ENCODE measurements around the gene HSCB. TPM values are rescaled to one million over a fixed set of nuclear protein-coding genes. Genes with fewer than 3 reads are reported as not detected.
A peak's percentile ranks its signal among the peaks of the same experiment; 100 is the strongest.

Gene HSCB
- total RNA-seq, 1 donor from 2014 or later: 0.85 TPM

DNA sequence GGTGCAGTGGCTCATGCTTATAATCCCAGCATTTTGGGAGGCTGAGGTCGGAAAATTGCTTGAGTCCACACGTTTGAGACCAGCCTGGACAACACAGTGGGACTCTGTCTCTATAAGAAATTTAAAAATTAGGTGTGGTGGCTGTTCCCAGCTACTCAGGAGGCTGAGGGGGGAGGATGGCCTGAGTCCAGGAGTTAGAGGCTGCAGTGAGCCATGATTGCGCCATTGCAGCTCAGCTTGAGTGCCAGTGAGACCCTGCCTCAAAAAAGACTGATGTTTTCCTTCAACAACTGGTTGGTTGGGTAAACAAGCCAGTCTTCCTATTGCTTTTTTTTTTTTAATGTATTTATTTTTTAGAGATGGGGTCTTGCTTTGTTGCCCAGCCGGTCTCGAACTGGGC, 49.3 kb downstream of the HSCB start:
- peaks cover 44 to 65% of the 10 kb centered on the region in 2 donors for H3K36me3 ChIP-seq
- no peak for DNase-seq (ENCODE audit: low spot score in 2 of 2)
- no peaks in the 10 kb centered on the region for H3K27me3 ChIP-seq
- peaks cover 0 to 3% of the 10 kb centered on the region in 2 donors for H3K4me1 ChIP-seq
- intact Hi-C loops (cut with DNase I): no loop called here
- H3K9me3 ChIP-seq: no peaks in the 10 kb centered on the region
- TF ChIP-seq, protein P1, sequence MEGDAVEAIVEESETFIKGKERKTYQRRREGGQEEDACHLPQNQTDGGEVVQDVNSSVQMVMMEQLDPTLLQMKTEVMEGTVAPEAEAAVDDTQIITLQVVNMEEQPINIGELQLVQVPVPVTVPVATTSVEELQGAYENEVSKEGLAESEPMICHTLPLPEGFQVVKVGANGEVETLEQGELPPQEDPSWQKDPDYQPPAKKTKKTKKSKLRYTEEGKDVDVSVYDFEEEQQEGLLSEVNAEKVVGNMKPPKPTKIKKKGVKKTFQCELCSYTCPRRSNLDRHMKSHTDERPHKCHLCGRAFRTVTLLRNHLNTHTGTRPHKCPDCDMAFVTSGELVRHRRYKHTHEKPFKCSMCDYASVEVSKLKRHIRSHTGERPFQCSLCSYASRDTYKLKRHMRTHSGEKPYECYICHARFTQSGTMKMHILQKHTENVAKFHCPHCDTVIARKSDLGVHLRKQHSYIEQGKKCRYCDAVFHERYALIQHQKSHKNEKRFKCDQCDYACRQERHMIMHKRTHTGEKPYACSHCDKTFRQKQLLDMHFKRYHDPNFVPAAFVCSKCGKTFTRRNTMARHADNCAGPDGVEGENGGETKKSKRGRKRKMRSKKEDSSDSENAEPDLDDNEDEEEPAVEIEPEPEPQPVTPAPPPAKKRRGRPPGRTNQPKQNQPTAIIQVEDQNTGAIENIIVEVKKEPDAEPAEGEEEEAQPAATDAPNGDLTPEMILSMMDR (IDR thresholded peaks at IDR 0.05): no peak
- no peak overlapping the region for H3K27ac ChIP-seq
- no peak overlapping the region for H3K4me3 ChIP-seq

DNA sequence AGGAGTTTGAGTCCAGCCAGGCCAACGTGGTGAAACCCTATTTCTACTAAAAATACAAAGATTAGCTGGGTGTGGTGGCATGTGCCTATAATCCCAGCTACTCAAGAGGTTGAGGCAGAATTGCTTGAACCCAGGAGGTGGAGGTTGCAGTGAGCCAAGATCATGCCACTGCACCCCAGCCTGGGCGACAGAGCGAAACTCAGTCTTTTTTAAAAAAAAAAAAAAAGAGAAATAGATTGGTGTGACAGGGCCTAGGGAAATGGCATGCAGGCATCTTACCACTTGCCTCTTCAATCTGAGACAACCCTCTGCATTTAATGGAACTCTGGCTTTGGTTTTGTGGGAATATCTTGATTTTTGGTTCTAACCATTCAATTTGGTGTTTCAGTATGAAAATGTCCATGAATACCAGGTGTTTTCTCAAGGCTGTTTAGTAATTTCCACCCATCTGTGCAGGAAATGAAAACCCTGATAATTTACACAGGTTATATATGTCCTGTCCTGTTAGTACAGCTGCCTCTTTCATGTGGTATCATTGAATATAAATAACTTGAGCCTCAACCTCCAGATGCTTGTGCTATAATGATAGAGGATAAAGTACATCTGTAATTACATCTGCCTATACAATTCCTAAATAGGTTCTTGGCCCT, 50.1 kb downstream of the HSCB start:
- Histone ChIP-seq H3K9me3 (no peaks in the 10 kb centered on the region), H3K27ac (no peak overlapping the region), H3K4me1 (peaks cover 4 to 8% of the 10 kb centered on the region in 2 donors), H3K36me3 (peaks cover 47 to 65% of the 10 kb centered on the region in 2 donors), H3K27me3 (no peaks in the 10 kb centered on the region), H3K4me3 (no peak overlapping the region)
- DNase-seq (ENCODE audit: low spot score in 2 of 2): no peak
- intact Hi-C loops (cut with DNase I): no loop called here
- TF ChIP-seq, protein P1 (IDR thresholded peaks at IDR 0.05): no peak

DNA sequence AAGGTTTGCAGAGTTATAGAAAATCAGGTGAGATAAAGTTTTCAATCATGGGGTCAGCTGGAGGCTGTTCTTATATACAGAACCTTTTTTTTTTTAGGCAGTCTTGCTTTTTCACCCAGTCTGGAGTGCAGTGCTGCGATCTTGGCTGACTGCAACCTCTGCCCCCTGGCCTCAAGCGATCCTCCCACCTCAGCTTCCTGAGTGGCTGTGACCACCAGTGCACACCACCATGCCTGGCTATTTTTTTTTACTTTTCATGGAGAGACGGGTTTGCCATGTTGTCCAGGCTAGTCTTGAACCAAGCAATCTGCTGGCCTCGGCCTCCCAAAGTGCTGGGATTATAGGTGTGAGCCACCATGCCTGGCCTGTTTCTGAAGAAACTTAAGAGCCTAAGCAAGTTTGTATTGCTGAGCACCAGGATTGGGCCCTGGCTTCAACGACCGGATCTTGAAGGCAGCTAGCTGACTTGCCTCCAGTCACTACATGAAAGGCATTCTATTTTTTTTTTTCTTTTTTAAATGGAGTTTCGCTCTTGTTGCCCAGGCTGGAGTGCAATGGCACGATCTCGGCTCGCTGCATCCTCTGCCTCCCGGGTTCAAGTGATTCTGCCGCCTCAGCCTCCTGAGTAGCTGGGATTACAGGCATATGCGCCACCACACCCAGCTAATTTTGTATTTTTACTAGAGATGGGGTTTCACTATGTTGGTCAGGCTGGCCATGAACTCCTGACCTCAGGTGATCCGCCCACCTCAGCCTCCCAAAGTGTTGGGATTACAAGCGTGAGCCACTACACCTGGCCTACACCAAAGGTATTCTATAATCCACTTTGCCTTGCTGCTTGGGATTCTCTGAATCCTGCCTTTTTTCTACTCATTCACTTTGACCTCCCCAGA, 50.9 kb downstream of the HSCB start:
- intact Hi-C loops (cut with DNase I): no loop called here
- Histone ChIP-seq H3K4me3 (no peak overlapping the region), H3K27ac (no peak overlapping the region), H3K9me3 (no peaks in the 10 kb centered on the region), H3K36me3 (peaks cover 48 to 65% of the 10 kb centered on the region in 2 donors), H3K27me3 (no peaks in the 10 kb centered on the region), H3K4me1 (peaks cover 7 to 15% of the 10 kb centered on the region in 2 donors)
- TF ChIP-seq, protein P1 (IDR thresholded peaks at IDR 0.05): no peak
- DNase-seq (ENCODE audit: low spot score in 2 of 2): no peak

DNA sequence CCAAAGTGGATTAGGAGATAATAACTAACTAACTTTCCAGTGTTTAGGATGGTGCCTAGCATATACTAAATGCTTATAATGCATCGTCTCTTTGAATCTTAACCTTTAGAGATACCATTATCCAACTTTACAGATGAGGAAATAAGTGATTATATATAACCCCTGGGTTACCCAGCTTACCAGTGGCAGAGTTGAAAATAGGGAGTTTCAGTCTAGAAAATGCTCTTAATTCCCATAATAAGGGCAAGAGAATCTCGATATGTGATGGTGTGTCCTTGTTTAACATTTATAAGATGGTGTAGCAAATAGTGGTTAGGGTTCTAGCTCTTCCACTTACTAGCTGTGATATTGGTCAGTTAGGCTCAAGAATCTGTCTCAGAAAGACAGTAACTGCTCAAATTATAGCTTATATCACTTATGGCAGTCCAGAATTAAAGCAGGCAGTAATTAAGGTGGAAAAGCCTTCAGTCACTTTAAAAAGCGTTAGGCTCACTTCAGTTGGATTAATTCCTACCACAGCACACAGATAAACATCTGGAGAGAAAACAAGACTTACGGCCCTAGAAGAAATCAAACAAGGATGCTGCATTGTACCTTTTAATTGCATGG, 52.2 kb downstream of the HSCB start:
- H3K27me3 ChIP-seq: no peaks in the 10 kb centered on the region
- TF ChIP-seq, protein P1 (IDR thresholded peaks at IDR 0.05): no peak

DNA sequence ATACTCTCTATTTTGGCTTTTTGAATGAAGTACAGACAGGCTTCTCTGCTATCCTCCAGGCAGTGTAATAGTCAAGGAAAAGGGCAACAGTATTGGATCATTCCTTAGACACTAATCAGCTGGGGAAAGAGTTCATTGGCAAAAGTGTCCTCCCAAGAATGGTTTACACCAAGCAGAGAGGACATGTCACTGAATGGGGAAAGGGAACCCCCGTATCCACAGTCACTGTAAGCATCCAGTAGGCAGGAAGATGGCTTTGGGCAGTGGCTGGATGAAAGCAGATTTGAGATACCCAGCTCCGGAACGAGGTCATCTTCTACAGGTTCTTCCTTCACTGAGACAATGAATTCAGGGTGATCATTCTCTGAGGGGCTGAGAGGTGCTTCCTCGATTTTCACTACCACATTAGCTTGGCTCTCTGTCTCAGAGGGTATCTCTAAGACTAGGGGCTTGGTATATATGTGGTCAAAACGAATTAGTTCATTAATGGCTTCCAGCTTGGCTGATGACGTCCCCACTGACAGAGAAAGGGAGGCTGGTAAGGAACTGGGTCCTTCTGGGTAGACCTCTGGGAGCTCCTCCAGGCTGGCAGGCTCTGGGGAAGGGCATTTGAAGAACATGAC, 53.3 kb downstream of the HSCB start:
- Histone ChIP-seq H3K4me3 (no peak overlapping the region), H3K4me1 (peaks cover 7 to 18% of the 10 kb centered on the region in 2 donors), H3K27ac (peak overlapping the region in 1 of 2 donors; percentile 26), H3K27me3 (no peaks in the 10 kb centered on the region), H3K9me3 (no peaks in the 10 kb centered on the region), H3K36me3 (peaks cover 43 to 53% of the 10 kb centered on the region in 2 donors)
- DNase-seq (ENCODE audit: low spot score in 2 of 2): no peak
- TF ChIP-seq, protein P1 (IDR thresholded peaks at IDR 0.05): no peak
- intact Hi-C loops (cut with DNase I): no loop called here

More for the DNA sequence above, 52.2 kb downstream of the HSCB start:
- Histone ChIP-seq H3K4me3 (no peak overlapping the region), H3K27ac (peak overlapping the region in 1 of 2 donors; percentile 26), H3K9me3 (no peaks in the 10 kb centered on the region), H3K36me3 (peaks cover 48 to 64% of the 10 kb centered on the region in 2 donors), H3K4me1 (peaks cover 7 to 18% of the 10 kb centered on the region in 2 donors)
- DNase-seq (ENCODE audit: low spot score in 2 of 2): no peak
- intact Hi-C loops (cut with DNase I): no loop called here

Data from ascending aorta (tissue), 2 donors.